ENCODE results near the gene LIPJ.

GRCh38 chr10:88642963-88643362 lies 56.4 kb downstream of the LIPJ start:
- TF ChIP-seq CTCF (IDR thresholded peaks at IDR 0.05) = no peak
- no peak for TF ChIP-seq POLR2A (IDR thresholded peaks at IDR 0.05)
